Loucy (cell line): ENCODE measurements around the gene RBP5.

Experiments used
- H2AFZ ChIP-seq: fragments of 200-600 bp; sonication (generic); 2 replicates; pipeline ENCODE4 v1.6.0; 2016; ENCODE audit warnings: antibody characterized with exemption, mild to moderate bottlenecking, low read length, moderate library complexity
- H3F3A ChIP-seq: fragments of 200-600 bp; 2 replicates; pipeline ENCODE4 v1.6.0; 2016; ENCODE audit warnings: antibody characterized with exemption, low read depth, mild to moderate bottlenecking
- H3K27me3 ChIP-seq: fragments of 200-600 bp; sonication (generic); 2 replicates; pipeline ENCODE4 v1.6.1; 2014; ENCODE audit warnings: low read length, mild to moderate bottlenecking; ENCODE audit not compliant: insufficient read depth, poor library complexity, severe bottlenecking
- H3K36me3 ChIP-seq: fragments of 200-600 bp; sonication (generic); 2 replicates; pipeline ENCODE4 v1.6.1; 2016; ENCODE audit warnings: low read length; ENCODE audit not compliant: insufficient read depth
- H3K4me1 ChIP-seq: fragments of 200-600 bp; sonication (generic); 2 replicates; pipeline ENCODE4 v1.5.1; 2014; ENCODE audit warnings: low read length, mild to moderate bottlenecking; ENCODE audit not compliant: insufficient read depth, poor library complexity, severe bottlenecking
- H3K4me2 ChIP-seq: fragments of 200-600 bp; sonication (generic); 2 replicates; pipeline ENCODE4 v1.6.0; 2014; ENCODE audit warnings: antibody characterized with exemption, low read length, low read depth, mild to moderate bottlenecking; ENCODE audit not compliant: poor library complexity, severe bottlenecking
- H3K4me3 ChIP-seq: fragments of 200-600 bp; sonication (generic); 2 replicates; pipeline ENCODE4 v1.5.1; 2014; ENCODE audit warnings: low read length, mild to moderate bottlenecking, mixed read lengths; ENCODE audit not compliant: poor library complexity, severe bottlenecking
- H3K79me2 ChIP-seq: fragments of 200-600 bp; sonication (generic); 2 replicates; pipeline ENCODE4 v1.6.1; 2014; ENCODE audit warnings: low read length; ENCODE audit not compliant: insufficient read depth
- H3K9ac ChIP-seq: fragments of 200-600 bp; sonication (generic); 2 replicates; pipeline ENCODE4 v1.6.0; 2014; ENCODE audit warnings: mild to moderate bottlenecking, low read depth, low read length, moderate library complexity; ENCODE audit not compliant: poor library complexity, severe bottlenecking
- H3K9me2 ChIP-seq: fragments of 200-600 bp; sonication (generic); replicated peaks from 2 replicates; pipeline ENCODE4 v1.6.1; 2016; ENCODE audit warnings: low read depth, low read length, mixed read lengths
- H3K9me3 ChIP-seq: fragments of 200-600 bp; sonication (generic); 2 replicates; pipeline ENCODE4 v1.6.1; 2014; ENCODE audit warnings: mild to moderate bottlenecking, antibody characterized with exemption, low read length, low read depth; ENCODE audit not compliant: insufficient read depth
- H4K20me1 ChIP-seq: fragments of 200-600 bp; sonication (generic); 2 replicates; pipeline ENCODE4 v1.6.0; 2014; ENCODE audit warnings: antibody characterized with exemption, low read length, mild to moderate bottlenecking; ENCODE audit not compliant: insufficient read depth, poor library complexity, severe bottlenecking
- EZH2phosphoT487 ChIP-seq: fragments of 200-600 bp; IDR thresholded peaks from 2 replicates; pipeline ENCODE4 v1.6.1; 2018; ENCODE audit warnings: antibody characterized with exemption, mild to moderate bottlenecking, moderate library complexity, borderline replicate concordance
- TF ChIP-seq, protein P1 (sequence below): fragments of 200-600 bp; sonication (generic); conservative IDR thresholded peaks from 2 replicates; pipeline ENCODE4 v1.5.1; 2014; ENCODE audit warnings: mild to moderate bottlenecking, antibody characterized with exemption, low read length

The RBP5 gene

DNA sequence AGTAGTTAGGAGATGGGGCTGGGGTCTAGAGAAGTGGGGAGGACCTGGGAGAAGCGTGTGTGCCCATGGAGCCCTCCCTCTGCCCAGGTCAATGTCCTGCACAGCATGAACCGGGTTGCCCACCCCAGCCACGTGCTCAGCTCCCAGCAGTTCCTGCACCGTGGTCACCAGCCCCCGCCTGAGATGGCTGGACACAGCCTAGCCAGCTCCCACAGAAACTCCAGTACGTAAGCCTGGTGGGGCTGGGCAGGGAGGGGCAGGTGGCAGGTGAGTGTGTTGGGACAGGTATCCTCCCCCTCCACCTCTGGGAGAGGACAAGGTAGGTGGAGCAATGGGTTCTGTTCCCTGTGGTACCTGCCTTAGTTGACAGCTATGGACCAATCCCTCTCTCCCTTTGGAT lies 22.2 kb upstream of the RBP5 start:
- no peak overlapping the region for H3K4me3 ChIP-seq
- H3F3A ChIP-seq: no peaks in the 10 kb centered on the region
- no peaks in the 10 kb centered on the region for H4K20me1 ChIP-seq
- H3K9me2 ChIP-seq: no peaks in the 10 kb centered on the region
- no peaks in the 10 kb centered on the region for H3K4me1 ChIP-seq
- H3K9me3 ChIP-seq: no peaks in the 10 kb centered on the region
- no peak overlapping the region for H3K4me2 ChIP-seq
- peaks cover 74% of the 10 kb centered on the region; the same call in 1 of the 2 replicates for H3K36me3 ChIP-seq
- H3K27me3 ChIP-seq: no peaks in the 10 kb centered on the region
- H2AFZ ChIP-seq: no peak overlapping the region
- TF ChIP-seq EZH2phosphoT487: no peak
- TF ChIP-seq, protein P1, sequence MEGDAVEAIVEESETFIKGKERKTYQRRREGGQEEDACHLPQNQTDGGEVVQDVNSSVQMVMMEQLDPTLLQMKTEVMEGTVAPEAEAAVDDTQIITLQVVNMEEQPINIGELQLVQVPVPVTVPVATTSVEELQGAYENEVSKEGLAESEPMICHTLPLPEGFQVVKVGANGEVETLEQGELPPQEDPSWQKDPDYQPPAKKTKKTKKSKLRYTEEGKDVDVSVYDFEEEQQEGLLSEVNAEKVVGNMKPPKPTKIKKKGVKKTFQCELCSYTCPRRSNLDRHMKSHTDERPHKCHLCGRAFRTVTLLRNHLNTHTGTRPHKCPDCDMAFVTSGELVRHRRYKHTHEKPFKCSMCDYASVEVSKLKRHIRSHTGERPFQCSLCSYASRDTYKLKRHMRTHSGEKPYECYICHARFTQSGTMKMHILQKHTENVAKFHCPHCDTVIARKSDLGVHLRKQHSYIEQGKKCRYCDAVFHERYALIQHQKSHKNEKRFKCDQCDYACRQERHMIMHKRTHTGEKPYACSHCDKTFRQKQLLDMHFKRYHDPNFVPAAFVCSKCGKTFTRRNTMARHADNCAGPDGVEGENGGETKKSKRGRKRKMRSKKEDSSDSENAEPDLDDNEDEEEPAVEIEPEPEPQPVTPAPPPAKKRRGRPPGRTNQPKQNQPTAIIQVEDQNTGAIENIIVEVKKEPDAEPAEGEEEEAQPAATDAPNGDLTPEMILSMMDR: no peak
- H3K9ac ChIP-seq: no peak overlapping the region
- H3K79me2 ChIP-seq: no peaks in the 10 kb centered on the region

DNA sequence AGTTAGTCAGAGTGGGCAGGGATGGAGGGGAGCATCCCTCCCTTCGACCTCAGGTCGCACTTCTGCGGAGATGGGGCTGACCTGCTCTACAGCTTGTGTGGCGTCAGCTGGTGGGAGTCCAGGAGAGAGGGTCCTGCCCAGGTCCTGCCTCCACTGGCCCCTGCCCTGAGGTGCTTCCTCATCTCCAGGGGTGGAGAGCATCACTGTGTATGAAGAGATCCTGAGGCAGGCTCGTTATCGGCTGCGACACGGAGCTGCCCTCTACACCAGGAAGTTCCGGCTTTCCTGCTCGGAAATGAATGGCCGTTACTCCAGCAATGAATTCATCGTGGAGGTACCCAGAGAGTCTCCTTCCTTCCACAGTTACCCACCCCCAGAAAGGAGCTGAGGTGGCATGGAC lies 21.7 kb upstream of the RBP5 start:
- no peak overlapping the region for H3K9ac ChIP-seq
- H3K9me2 ChIP-seq: no peaks in the 10 kb centered on the region
- TF ChIP-seq EZH2phosphoT487: no peak
- TF ChIP-seq, protein P1: no peak
- no peak overlapping the region for H3K4me3 ChIP-seq
- no peaks in the 10 kb centered on the region for H3F3A ChIP-seq
- no peaks in the 10 kb centered on the region for H3K4me1 ChIP-seq
- H4K20me1 ChIP-seq: no peaks in the 10 kb centered on the region
- no peaks in the 10 kb centered on the region for H3K27me3 ChIP-seq
- H3K36me3 ChIP-seq: peaks cover 79% of the 10 kb centered on the region; the same call in 1 of the 2 replicates
- no peaks in the 10 kb centered on the region for H3K79me2 ChIP-seq
- no peak overlapping the region for H2AFZ ChIP-seq
- no peak overlapping the region for H3K4me2 ChIP-seq
- no peaks in the 10 kb centered on the region for H3K9me3 ChIP-seq

DNA sequence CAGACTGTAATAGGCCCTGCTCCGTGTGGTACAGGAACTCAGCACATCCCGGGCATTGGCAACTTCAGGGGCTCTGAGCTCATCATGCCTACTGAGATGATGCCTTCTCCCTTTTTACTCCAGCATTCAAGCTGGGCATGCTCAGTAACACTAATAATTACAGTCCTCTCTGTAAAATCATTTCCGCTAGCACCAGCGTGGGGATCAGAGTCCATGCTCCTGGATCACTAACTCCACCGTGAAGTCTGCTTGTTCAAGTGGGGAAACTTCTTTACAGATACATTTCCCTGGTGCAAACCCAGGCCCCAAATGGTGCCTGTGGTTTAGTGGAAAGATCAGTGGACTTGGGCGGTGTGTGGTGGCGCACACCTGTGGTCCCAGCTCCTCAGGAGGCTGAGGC lies 18.2 kb upstream of the RBP5 start:
- Histone ChIP-seq H3K9ac (no peak overlapping the region), H3K9me2 (no peaks in the 10 kb centered on the region), H4K20me1 (no peaks in the 10 kb centered on the region), H3K9me3 (no peaks in the 10 kb centered on the region), H3K27me3 (no peaks in the 10 kb centered on the region), H2AFZ (no peak overlapping the region), H3K4me1 (no peaks in the 10 kb centered on the region), H3K4me2 (no peak overlapping the region), H3K79me2 (no peaks in the 10 kb centered on the region), H3F3A (no peaks in the 10 kb centered on the region), H3K36me3 (peaks cover 76% of the 10 kb centered on the region; the same call in 1 of the 2 replicates), H3K4me3 (no peak overlapping the region)
- TF ChIP-seq, protein P1: no peak
- TF ChIP-seq EZH2phosphoT487: no peak
